Panc1 (cell line): ENCODE results near the gene SLC16A12.

Source experiments
- CTCF ChIP-seq: fragments of 450-650 bp; IDR thresholded peaks from 2 replicates; pipeline ENCODE4 v1.5.1; 2017; ENCODE audit warnings: mild to moderate bottlenecking
- SIN3A ChIP-seq: IDR thresholded peaks from 2 replicates; pipeline ENCODE4 v1.6.1; 2012; ENCODE audit warnings: low read depth, mild to moderate bottlenecking, low read length, moderate library complexity, borderline replicate concordance; ENCODE audit not compliant: insufficient read depth

DNA sequence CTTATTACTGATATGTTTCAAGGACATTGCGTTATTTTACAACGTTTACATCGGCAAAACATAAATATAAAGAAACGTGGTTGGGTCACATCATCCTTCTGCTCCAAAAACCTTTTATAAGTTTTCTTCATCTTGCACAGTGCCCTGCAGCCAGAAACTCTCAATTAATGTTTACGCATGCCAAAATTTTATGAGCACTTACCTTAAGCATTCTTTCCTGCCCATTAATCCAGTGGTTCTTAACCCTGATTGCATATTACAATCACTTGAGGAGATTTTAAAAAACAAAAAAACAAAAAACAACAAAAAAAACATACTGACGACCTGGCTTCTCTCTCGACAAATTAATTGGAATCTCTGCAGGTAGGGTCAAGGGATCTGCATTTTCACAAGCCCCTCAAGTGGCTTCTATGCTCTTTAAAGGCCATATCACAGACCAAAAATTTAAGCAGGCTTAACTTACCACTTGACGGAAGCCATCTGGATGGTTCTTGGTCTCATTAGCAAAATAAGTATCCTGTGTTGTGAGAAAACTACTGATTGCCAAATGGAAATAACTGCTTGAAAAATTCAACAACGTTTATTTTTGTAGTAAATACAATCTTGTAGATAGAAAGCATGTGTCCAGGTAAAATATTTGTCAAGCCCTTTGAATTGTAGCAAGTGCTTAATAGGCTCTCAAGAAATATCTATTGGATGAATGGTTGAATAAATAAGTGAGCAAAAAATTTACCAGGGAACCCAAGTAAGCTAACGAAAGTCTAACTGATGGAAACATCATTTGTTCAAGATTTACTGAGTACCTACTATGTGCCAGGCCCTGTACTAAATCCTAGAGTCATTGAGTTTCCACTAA is 30.9 kb upstream of the SLC16A12 start:
- no peak for TF ChIP-seq CTCF
- no peak for TF ChIP-seq SIN3A
